ENCODE results near the gene ZFP37.
"Not testable (repeated sequence)": the region's sequence is repeated elsewhere in the genome, so short reads cannot be mapped to it uniquely, and the experiment has no call there.

ZFP37 gene

DNA sequence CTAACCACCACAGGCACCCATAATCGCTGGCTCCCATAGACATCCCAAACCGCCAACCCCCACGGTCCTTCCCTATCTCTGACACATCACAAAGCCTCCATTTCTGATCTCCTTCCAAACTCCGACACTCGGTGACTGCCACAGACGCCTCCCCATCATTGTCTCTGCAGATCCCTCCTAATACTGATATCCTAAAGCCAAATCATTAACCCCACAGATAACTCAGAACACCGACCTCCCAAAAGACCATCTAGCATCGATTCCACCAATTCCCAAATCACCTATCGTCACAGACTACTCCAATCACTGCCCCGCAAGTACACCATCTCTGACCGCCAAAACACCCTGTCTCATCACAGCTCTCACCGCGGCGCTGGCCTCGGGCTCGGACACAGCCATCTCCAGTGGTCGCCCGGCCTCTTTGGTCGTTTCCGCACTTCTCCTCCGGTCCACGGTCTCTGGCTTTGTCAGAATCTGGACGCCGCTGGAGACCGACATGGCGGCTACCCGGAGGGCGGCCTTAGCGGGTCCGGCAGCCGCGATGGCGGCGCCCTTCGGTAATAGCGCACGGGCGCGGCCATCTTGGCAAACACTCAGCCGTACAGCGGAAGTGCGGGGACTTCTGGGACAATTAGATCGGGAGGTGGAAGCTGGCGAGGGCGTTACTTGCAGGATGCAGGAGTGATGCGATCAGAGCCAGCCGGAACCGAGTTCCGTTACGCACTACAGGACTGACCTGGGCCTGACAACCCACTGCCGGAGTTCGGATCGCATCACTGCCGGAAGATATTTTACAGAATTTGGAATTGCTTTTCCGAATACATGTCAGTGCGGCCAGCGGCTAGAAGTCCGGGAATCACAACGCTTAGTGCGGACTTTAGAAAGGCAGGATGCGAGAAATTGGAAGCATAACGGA is at the start of gene ZFP37:
ZFP37 (minus strand) TSS at position 534 of the 916 bp plus-strand sequence; CDS start at position 498, 36 bp downstream.
- DNase-seq (ENCODE audit: low spot score), result peak; percentile 97

DNA sequence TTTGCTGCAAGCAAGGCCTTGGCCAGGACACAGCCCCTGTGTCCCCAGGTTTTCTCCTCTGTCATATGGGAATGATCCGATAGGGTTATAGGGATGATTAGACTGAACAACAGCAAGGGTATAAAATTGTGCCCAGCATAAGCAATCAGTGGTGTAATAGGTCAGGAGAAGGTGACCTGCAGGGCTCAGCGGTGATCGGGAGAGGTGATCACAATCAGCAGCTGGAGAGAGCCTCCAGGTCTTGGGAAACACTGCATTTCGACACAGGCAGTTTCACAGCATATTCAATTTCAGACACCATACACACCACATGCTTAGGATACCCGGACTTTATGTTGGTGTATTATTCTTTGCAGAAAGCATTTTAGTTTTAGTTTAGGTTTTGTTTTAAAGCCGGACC is 48.8 kb upstream of the ZFP37 start:
- DNase-seq (ENCODE audit: low spot score), result not testable (repeated sequence)

GRCh38 chr9:113095561-113095960 is 39.0 kb upstream of the ZFP37 start:
- no peak for DNase-seq (ENCODE audit: low spot score)

DNA sequence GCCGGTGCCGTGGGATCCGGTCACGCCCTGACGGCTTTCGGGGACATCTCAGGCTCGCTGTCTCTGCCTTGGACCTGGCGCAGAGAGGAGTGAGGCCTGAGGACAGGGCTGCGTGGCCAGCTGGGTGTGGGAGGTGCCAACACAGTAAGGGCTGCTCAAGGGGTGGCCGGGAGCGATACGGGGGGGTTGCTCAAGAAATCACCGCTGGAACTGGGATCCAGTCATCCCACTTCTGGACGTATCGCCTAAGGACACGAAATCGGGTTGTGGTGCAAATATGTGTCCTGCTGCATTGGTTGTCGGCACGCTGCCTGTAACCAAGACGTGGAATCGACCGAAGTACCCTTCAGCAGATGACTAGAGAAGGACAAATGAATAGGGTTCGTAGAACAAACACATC is 33.4 kb upstream of the ZFP37 start:
- not testable (repeated sequence) for DNase-seq (ENCODE audit: low spot score)

DNA sequence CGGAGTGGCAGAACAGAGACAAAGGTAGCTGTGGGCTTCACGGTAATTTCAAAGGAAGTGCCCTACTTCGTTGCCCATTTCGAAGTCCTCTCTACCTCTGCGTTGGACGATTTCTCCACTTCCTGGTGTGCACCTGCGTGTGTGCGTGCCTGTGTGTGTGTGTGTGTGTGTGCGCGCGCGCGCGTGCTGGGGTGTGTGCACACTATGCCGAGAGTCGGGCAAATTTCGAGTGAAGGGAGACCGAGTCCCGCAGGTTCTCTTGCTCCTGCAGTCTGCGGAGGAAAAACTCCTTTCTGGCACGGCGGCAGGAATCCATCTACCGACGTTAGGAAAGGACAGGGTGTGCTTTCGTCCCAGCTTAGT is 32.6 kb upstream of the ZFP37 start:
- DNase-seq (ENCODE audit: low spot score), result not testable (repeated sequence)

DNA sequence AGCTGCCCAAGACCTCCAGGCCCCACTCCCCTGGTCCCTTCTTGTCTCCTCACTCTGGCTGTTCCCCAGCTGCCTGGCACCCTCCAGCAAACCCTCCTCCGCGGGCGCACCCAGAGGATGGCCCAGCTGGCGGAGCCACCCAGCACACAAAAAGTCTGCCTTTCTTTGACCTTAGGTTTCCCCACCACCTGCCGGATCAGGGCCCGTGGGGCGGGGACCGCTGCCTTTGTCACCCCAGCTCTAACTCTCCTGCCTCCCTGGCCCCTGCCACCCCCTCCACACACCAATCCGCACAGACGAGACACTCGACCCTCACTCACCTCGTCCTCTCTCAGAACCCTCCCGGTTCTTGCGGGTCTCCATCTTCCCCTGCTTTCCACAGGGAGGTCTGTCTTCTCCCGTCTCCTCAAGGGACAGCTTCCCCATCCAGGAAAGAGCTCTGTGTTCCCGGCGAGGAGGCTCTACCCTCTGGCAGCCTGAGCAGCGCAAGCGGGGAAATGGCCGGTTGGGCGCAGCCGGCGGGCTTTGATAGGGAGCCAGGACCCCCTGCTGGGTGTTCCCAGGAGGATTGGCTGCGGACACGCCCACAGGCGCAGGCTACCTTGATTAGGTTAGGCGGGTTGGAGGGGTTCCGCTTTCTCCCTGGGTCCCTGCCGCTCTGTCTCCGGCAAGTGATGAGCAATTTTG is 32.1 kb upstream of the ZFP37 start:
- not testable (repeated sequence) for DNase-seq (ENCODE audit: low spot score)

DNA sequence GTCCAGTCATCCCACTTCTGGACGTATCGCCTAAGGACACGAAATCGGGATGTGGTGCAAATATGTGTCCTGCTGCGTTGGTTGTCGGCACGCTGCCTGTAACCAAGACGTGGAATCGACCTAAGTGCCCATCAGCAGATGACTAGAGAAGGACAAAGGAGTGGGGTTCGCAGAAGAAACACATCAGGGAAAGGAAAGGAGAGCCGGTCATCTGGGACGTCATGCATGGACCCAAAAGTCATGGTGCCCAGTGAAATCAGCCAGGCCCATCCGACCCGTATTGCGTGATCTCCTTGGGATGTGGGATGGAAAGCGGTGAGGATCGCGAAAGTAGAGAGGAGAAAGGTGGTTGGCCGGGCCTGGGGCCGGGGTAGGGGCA is 6.4 kb upstream of the ZFP37 start:
- DNase-seq (ENCODE audit: low spot score), result not testable (repeated sequence)

GRCh38 chr9:113062256-113062931 is 5.9 kb upstream of the ZFP37 start:
- not testable (repeated sequence) for DNase-seq (ENCODE audit: low spot score)

DNA sequence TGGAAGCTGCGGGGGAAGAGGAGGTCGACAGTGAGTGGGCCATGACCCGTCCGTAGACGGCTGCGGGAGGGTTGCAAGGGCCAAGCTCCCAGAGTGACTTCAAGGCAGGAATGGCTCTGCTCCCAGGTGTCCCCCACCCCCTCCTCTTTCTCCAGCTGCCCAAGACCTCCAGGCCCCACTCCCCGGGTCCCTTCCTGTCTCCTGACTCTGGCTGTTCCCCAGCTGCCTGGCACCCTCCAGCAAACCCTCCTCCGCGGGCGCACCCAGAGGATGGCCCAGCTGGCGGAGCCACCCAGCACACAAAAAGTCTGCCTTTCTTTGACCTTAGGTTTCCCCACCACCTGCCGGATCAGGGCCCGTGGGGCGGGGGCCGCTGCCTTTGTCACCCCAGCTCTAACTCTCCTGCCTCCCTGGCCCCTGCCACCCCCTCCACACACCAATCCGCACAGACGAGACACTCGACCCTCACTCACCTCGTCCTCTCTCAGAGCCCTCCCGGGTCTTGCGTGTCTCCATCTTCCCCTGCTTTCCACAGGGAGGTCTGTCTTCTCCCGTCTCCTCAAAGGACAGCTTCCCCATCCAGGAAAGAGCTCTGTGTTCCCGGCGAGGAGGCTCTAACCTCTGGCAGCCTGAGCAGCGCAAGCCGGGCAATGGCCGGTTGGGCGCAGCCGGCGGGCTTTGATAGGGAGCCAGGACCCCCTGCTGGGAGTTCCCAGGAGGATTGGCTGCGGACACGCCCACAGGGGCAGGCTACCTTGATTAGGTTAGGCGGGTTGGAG is 4.7 kb upstream of the ZFP37 start:
- not testable (repeated sequence) for DNase-seq (ENCODE audit: low spot score)

GRCh38 chr9:113059581-113060284 is 3.2 kb upstream of the ZFP37 start:
- DNase-seq (ENCODE audit: low spot score), result not testable (repeated sequence)

- DNase-seq (ENCODE audit: low spot score), result no peak
Observed at GRCh38 chr9:113057193-113057592, 669 bp upstream of the ZFP37 start.

GRCh38 chr9:113042884-113043657 is 13.5 kb downstream of the ZFP37 start:
- no peak for DNase-seq (ENCODE audit: low spot score)

GRCh38 chr9:113026200-113026599 is 30.3 kb downstream of the ZFP37 start:
- DNase-seq (ENCODE audit: low spot score), result no peak

DNA sequence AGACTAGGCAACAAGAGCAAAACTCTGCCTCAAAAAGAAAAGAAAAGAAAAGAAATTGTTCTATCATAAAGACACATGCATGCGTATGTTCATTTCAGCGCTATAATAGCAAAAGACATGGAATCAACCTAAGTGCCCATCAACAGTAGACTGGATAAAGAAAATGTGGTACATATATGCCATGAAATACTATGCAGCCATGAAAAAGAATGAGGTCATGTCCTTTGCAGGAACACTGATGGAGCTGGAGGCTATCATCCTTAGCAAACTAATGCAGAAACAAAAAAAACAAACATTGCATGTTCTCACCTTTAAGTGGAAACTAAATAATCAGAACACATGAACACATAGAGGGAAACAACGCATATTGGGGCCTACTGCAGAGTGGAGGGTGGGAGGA is 38.3 kb downstream of the ZFP37 start:
- no peak for DNase-seq (ENCODE audit: low spot score)

GRCh38 chr9:113012492-113012891 is 44.0 kb downstream of the ZFP37 start:
- DNase-seq (ENCODE audit: low spot score), result no peak

- DNase-seq (ENCODE audit: low spot score), result peak; percentile 64
Observed at GRCh38 chr9:113011911-113012381, 44.6 kb downstream of the ZFP37 start, which contains the start of gene ZNF883. Gene ZNF883 (minus strand): TSS chr9:113012192.

DNA sequence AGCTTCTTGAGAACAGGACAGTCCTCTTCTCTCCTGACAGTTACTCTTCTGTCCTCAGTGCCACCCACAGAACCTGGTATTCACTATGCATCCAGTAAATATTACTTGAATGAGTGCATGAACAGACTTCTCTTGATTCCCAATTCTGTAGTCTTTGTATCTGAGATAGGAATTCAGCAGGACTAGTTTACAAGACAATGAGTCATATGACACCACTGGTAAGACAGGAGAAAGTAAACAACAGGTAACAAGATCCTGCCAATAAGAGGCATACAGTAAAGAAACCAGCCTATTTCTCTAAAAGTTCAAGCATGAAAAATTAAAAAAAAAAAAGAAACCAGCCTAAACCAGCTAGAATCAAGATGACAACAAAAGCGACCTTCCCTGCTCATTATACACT is 50.7 kb downstream of the ZFP37 start:
- no peak for DNase-seq (ENCODE audit: low spot score)

GRCh38 chr9:112997236-112997941 is 59.1 kb downstream of the ZFP37 start:
- no peak for DNase-seq (ENCODE audit: low spot score)

All from COLO829 (cell line).